CD4-positive, alpha-beta T cell treated with Interleukin-15 for 4 hours (primary cell): ENCODE measurements around the gene EXOC6.
"Not testable (repeated sequence)": the region's sequence is repeated elsewhere in the genome, so short reads cannot be mapped to it uniquely, and the experiment has no call there.

Experiments used
- DNase-seq: peaks from one replicate; pipeline ENCODE4 v3.0.0-alpha.2; 2020; ENCODE audit warnings: low spot score

The EXOC6 gene

DNA sequence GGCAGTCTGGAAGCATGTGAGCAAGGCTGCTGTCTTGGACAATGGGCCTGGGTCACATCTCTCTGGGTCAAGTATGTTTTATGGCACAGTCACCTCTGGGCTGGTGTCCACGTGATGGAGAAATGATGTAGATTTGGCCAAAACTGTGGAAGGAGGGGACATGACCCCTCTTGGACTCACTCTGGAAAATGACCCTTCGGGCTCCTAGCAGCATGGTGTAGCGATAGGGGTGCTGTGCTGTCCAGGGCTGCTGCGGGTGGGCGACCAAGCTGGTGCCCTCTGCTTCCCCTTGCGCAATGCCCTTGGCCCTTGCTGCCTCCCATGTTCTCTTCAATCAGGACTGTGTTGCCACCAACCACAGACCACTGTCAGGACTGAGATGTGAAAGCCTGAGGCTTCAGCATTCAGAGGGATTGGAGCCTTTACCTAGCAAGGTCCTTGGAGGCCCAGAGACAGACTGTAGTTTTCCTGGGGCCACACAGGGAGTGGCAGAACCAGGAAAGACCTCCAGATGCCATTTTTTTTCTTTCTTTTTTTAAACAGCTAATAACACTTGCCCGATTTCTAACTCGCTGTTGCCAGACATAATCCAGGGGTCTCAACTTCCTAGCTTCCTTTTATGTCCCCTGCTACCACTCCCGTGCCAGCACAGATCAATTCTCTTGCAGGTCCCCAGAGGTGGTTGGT, 231.5 kb downstream of the EXOC6 start:
- DNase-seq = no peak

DNA sequence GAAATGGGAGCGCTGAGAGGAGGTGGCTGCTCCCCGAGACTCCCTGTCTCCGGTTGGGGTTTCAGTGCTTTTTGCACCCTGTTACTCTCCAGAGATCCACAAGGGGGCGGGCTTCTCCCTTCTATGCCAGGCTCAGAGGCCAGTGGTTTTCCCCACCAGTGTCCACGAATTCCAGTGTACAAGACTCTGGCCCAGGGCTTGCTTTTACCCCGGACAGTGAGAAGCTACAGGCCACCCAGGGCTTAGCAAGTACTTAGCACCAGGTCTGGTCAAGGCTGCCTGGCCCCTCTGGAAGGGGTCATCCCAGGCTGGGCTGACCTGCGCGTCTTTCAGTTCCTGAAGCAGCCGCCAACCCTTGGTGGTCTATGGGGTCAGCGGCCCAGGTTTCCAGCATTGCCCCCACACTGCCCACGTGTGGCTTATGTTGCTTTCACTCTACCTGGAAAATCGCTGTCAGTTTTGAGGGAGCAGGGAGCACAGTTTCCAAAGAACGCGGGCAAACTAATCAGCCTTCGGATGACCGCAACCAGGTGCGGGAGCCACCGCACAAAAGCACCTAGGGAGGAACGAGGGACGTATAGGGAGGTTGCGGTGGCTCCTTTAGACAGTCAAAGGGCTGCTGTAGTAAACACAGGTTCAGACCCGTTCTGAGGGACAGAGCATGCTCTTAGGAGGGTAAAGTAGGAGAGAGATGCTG, 232.2 kb downstream of the EXOC6 start:
- peak; percentile 49 for DNase-seq

DNA sequence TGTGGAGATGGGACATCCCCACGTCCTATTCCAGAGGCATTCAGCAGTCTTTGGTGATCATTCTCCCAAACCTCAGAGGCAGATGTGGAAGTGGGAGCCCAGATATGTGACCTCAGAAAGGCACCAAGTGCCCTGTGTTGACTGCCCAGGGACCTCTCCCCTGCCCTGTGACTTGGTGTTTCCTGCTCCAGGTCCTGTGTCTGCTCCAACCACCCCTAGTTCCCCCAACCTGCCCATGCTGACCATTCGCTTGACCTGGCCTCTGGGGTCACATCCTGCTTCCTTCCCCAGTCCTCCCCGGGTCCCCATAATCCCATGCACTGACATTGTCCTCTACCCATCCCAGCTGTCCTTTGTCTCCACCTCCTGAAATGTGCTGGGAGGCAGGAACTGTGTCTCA, 233.0 kb downstream of the EXOC6 start:
- DNase-seq = no peak

DNA sequence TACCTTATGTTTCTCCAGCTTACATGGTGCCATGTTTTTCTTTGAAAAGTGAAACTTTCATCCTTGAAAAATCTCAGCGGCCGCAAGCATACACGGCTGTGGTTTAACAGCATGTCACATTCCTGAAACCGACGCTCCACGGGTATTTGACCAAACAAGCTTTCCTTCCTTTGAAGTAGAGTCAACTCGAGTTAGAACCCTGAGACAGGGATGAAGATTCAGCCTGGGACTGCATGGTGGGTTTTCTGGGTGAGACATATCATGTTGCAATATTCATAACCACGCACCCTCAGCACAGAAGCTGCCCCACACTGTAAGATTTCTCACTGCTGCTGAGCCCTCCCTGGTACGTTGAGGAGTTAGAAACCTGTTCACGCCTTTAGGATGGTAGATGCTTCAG, 233.5 kb downstream of the EXOC6 start:
- no peak for DNase-seq

DNA sequence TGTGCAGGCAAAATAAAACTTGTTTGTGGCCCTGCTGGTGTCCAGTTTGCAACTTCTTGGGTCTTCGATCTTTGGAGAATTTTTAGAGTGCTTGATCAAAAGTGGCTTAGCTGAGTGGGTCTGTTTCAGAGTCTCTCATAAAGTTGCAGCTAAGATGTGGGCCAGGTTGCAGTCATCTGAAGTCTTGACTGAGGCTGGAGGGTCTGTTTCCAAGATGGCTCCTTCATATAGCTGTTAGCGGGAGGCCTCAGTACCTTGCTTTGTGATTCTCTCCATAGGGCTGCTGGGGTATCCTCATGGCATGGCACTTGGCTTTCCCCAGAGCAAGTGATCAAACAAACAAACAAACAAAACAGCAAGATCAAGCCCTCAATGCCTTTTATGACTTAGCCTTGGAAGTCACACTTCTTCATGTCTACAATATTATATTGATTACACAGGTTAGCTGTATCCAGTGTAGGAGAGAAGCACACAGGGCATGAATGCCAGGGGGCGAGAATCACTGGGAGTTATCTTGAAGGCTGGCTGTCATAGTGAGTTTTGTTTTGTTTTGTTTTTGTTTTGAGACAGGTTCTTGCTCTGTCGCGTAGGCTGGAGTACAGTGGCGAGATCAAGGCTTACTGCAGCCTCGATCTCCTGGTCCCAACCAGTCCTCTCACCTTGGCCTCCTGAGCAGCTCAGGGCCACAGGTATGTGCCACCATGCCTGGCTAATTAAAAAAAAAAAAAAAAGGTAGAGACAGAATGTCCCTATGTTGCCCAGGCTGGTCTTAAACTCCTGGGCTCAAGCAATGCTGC, 235.6 kb downstream of the EXOC6 start:
- DNase-seq = no peak

DNA sequence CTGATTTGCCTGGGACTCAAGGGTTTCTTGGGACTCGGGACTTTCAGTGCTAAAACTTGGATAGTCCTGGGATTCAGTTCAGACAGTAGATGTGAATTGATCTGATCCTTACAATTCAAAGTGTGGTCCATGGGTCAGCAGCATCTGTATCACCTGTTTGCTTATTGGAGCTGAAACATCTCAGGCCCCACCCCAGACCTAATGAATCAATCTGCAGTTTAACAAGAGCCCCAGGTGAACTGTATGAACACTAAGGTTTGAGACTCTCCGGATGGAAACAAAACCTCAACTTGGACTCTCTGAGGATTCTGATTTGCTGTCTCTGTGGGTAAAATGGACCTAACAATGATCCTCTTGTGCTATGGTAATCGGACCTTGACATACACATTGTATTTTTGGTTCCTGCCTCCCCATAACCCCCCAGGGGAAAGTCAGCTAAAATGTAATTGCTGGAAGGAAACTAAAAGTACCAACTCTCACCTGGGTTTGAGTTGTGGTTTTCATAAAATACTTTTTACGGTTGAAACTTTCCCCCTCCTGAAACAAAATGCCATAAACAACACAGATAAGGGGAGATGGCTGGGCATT, 237.0 kb downstream of the EXOC6 start:
- DNase-seq = no peak

DNA sequence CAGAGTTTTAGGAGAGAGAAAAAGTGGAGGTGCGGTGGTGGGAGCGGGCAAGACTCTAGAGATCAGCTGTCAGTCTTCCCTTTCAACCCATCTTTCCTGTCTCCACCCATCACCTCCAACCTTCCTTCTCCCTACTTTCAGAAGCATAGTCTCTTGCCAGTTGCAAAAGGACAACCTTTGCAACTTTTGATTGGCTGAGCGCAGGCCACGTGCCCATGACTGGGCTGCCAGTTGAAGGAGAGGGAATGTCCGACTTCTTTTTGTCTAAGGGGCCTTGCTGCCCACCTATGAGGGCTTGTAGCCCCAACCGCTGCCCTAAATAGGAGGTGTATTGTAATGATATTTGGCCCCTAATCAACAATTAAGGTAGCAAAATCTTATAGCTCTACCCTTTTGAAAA, 238.0 kb downstream of the EXOC6 start:
- no peak for DNase-seq

DNA sequence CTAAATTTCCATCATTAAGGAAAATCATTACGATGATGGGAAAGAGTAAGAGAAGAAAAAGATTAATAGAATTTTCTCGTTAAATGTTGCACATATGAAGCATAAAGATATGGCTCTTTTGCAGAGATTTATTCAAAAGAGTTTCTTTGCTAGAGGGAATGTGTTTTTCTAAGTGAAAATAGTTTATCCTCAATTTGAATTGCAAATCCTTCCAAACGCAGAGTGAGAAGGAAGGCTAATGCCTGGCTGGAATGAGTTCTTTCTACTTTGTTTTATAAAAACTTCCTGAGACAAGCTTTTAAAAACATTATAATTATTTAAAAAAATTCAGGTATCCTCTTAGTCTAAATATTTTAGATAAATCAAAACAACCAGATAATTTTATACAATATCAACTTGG, 239.5 kb downstream of the EXOC6 start:
- DNase-seq = no peak

DNA sequence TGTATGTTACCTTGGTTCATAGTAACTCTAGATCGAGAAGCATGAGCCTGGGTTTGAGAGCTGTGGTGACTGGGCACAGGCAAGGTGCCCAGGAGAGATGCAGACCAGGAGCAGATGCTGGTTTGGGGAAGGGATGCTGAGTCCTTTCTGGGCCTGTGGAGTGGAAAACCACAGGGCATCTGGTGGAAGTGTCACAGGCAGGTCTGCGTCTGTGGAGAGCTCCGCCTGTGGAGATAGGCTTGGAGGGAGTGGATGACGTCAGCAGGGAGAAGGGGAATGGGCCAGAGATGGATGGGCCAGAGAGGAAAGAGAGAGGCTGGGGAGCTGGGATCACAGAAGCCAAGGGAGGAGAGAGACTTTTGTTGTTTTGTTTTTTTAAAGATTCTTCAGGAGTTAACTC, 240.1 kb downstream of the EXOC6 start:
- DNase-seq = no peak

DNA sequence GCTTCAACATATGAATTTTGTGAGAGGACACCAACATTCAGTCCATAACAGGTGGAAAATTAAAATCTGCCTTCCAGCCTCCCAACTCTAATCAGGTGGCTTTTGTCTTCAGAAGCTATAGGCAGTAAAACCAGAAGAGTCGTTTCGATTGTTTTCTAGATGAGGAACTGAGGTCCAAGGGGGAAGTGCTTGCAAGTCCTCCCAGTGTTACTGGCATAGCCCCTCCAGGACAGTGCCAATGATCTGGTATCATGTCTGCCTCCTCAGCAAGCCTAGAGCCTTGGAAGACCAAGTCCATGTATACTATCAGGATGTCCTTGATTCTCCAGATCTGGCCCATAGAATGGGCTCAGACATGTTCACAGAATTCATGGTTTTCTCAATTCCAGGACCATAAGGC, 242.3 kb downstream of the EXOC6 start:
- no peak for DNase-seq

DNA sequence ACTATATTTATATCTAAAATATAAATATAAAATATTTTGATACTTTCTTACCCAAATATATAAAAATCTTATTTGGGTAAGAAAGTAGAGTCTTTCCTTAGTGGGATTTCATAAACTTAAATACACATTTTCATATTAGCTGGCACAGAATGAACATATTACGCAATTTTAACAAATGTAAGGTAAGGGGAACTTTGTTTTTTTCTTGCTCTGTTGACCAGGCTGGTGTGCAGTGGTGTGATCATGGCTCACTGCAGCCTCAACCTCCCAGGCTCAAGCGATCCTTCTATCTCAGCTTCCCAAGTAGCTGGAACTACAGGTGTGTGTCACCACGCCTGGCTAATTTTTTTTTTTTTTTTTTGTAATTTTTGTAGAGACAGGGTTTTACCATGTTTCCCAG, 243.6 kb downstream of the EXOC6 start:
- DNase-seq = no peak

DNA sequence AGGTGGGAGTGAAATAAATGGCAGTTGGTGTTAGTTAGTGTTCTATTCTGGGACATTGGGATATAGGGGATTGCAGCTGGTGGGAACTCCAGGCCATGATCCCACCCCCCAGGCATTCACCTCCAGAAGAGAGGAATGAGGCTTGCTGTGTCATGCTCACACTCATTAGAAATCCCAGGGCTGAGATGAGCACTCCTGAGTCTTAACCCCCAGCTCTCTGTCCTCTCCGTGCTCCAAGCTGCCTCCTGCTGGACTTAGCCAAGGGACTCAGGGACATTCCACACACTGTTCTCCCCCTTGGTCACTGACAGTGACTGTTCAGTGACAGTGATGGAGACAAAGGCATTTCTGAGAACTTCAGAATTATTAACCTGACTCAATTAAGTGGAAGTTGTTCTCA, 246.9 kb downstream of the EXOC6 start:
- no peak for DNase-seq

DNA sequence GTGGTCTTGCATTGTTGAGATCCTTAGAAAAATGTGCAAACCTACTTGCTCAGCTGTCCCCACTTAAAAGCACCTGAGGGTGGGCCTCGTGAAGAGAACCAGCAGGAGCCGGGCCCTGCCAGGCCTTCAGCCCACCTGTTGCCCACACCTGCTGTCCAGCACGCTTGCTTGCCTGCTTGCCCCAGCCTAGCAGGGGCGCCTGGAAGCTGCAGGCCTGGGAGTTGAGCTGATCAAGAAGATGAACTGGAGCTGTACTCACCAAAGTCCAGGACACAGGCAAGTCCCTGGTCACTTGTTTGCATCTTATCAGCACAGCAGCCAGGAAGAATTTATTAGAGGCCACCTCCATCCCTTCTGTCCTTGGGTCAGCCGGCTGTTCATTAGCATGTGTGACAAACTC, 248.6 kb downstream of the EXOC6 start:
- DNase-seq = no peak

DNA sequence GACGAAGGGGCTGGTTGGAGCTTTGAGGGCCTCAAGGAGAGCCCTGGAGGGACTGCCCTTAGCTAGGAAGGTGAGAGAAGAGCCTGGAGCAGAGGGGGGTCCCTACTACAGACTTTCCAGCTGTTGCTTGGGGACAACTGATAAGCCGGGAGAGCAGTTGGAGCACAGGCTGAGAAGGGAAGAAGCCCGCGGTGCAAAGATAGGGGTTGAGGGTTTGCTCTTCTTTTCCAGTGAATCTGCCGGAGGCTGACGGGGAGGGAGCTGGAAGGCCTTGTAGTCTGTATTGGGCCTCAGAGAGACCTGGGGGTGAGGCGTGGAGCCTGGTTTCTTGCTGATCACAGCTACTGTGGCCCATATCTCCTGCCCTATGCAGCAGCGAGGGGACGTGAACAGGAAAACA, 249.1 kb downstream of the EXOC6 start:
- no peak for DNase-seq

DNA sequence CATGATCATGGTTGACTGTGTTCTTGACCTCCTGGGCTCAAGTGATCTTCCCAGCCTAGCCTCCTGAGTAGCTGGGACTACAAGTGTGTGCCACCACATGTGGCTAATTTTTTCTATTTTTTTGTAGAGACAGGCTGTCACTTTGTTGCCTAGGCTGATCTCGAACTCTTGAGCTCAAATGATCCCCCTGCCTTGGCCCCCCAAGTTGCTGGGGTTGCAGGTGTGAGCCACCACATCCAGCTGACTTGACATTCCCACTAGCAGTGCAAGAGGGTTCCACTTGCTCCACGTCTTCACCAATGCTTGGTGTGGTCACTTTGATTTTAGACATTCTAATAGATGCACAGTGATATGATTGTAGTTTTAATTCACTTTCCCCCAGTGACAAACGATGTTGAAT, 250.5 kb downstream of the EXOC6 start:
- DNase-seq = no peak

DNA sequence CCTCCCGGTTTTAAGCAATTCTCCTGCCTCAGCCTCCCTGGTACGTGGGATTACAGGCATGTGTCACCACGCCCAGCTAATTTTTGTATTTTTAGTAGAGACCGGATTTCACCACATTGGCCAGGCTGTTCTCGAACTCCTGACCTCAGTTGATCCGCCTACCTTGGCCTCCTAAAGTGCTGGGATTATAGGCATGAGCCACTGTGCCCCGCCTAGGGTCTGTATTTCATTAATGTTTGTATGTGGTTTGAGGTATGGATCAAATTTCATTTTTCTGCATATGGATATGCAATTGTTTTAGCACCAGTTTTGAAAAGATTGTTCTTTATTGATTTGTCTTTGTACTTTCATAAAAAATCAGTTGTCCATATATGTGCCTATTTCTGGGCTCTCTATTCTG, 251.3 kb downstream of the EXOC6 start:
- no peak for DNase-seq

DNA sequence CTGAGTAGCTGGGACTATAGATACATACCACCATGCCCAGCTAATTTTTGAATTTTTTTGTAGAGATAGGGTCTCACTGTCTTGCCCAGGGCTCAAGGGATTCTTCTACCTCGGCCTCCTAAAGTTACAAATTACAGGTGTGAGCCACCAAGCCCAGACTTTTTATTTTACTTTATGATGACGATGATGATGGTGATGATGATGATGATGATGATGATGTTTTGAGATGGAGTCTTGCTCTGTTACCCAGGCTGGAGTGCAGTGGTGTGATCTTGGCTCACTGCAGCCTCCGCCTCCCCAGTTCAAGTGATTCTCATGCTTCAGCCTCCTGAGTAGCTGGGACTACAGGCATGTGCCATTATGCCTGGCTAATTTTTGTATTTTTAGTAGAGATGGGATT, 252.8 kb downstream of the EXOC6 start:
- not testable (repeated sequence) for DNase-seq

DNA sequence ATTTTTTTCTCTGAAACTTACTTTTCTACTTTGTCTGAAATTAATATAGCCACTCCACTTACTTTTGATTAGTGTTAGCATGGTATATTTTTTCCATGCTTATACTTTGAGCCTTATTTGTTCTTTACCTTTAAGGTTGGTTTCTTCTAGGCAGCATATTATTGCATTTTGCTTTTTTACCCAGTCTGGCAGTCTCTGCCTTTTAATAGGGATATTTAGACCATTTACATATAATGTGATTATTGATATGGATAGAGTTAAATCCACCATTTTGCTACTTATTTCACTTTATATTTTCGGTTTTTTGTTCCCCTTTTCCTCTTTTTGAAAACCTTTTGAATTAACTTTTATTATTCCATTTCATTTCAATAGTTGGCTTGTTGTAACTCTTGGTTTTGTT, 255.6 kb downstream of the EXOC6 start:
- DNase-seq = no peak

DNA sequence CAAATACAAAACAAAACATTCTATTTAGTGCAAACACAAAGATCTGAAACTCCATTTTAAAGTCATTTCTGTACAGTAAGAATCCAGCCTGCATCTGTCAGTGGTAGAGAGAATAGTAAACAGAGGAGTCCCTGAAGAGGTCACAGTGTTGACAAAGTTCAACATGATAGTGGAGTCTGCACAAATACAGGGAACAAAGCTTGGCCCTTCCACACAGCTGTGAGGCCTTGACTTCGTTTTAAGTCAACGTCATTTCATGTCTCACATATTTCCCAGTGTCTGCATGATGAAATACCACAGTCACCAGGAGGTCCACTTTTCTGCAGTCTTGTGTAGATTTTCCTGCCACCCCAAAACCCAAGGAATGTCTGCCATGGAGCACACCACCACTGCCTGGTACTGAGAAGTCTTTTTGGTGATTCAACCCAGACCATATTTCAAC, 258.3 kb downstream of the EXOC6 start:
- no peak for DNase-seq
